ENCODE results near the gene INTS6.

GRCh38 chr13:51451467-51452360, 1.1 kb downstream of the INTS6 start:
- TF ChIP-seq POLR2A (IDR thresholded peaks at IDR 0.05; ENCODE audit: low read depth, low read length): 0 out of 2 replicates have a peak, but pooled peaks have one; percentile 10
- no peak for TF ChIP-seq CHD1 (IDR thresholded peaks at IDR 0.05; ENCODE audit: low read depth, low read length)
- TF ChIP-seq, protein P1, sequence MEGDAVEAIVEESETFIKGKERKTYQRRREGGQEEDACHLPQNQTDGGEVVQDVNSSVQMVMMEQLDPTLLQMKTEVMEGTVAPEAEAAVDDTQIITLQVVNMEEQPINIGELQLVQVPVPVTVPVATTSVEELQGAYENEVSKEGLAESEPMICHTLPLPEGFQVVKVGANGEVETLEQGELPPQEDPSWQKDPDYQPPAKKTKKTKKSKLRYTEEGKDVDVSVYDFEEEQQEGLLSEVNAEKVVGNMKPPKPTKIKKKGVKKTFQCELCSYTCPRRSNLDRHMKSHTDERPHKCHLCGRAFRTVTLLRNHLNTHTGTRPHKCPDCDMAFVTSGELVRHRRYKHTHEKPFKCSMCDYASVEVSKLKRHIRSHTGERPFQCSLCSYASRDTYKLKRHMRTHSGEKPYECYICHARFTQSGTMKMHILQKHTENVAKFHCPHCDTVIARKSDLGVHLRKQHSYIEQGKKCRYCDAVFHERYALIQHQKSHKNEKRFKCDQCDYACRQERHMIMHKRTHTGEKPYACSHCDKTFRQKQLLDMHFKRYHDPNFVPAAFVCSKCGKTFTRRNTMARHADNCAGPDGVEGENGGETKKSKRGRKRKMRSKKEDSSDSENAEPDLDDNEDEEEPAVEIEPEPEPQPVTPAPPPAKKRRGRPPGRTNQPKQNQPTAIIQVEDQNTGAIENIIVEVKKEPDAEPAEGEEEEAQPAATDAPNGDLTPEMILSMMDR (conservative IDR thresholded peaks at IDR 0.05; ENCODE audit: low read depth, low read length): no peak
- TF ChIP-seq USF2 (IDR thresholded peaks at IDR 0.05; ENCODE audit: low read depth, low read length): no peak
